Mesothelial cell of epicardium (in vitro differentiated cells): ENCODE results near the gene MEIS1. TPM values are rescaled to one million over a fixed set of nuclear protein-coding genes. Genes with fewer than 3 reads are reported as not detected.

Experiments
- DNase-seq, 2 experiments: peaks; one replicate each; pipeline ENCODE4 v3.0.0; 2021; ENCODE audit warnings: low spot score in 2 of 2; ENCODE audit not compliant: unreplicated experiment in 2 of 2
- H3K27ac Mint-ChIP-seq: 2 replicates; pipeline ENCODE4 v1.8.0; 2021; ENCODE audit warnings: mixed read lengths
- H3K27me3 Mint-ChIP-seq: 2 replicates; pipeline ENCODE4 v1.8.0; 2021; ENCODE audit warnings: low read depth, mixed read lengths
- H3K36me3 Mint-ChIP-seq: 2 replicates; pipeline ENCODE4 v1.8.0; 2021; ENCODE audit warnings: mixed read lengths
- H3K4me1 Mint-ChIP-seq: 2 replicates; pipeline ENCODE4 v1.8.0; 2021; ENCODE audit warnings: mixed read lengths
- H3K4me3 Mint-ChIP-seq: 2 replicates; pipeline ENCODE4 v1.8.0; 2021; ENCODE audit warnings: mild to moderate bottlenecking, moderate library complexity, mixed read lengths
- H3K9me3 Mint-ChIP-seq: 2 replicates; pipeline ENCODE4 v1.8.0; 2021; ENCODE audit warnings: mixed read lengths
- total RNA-seq: library from RNA; stranded (reverse); gene quantifications from 3 replicates; pipeline ENCODE4 v1.2.1, GENCODE V29; 2021
- TF ChIP-seq, protein P1 (sequence below): fragments of 200-600 bp; sonication (generic); IDR thresholded peaks from one replicate; pipeline ENCODE4 v1.5.0; 2021; ENCODE audit warnings: antibody characterized with exemption; ENCODE audit not compliant: unreplicated experiment

Gene MEIS1
- total RNA-seq, 1 donor from 2014 or later, result 324 TPM

DNA sequence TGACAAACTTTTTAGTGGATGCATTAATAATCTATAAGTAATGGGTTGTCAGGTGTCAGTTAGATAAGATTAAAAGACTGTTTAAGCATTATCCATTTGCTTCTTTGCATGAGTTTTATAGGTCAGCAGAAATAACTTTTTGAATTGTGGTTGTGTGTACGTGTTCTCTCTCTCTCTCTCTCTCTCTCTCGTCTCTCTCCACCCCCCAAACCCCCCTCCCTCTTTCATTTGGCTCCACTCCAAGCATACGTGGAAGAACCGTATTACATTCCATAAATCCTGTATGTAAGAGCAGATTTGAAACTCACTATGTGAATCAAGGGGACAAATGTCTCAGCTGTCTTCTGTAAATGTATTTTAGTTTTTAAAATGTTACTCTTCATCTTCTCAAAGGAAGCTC is 120.2 kb downstream of the MEIS1 start:
- Mint-ChIP-seq H3K27me3 (no peaks in the 10 kb centered on the region), H3K27ac (peak overlapping the region; percentile 97), H3K4me1 (peaks cover 66% of the 10 kb centered on the region), H3K9me3 (no peaks in the 10 kb centered on the region), H3K36me3 (peaks cover 9% of the 10 kb centered on the region), H3K4me3 (peak overlapping the region; percentile 53)
- TF ChIP-seq, protein P1, sequence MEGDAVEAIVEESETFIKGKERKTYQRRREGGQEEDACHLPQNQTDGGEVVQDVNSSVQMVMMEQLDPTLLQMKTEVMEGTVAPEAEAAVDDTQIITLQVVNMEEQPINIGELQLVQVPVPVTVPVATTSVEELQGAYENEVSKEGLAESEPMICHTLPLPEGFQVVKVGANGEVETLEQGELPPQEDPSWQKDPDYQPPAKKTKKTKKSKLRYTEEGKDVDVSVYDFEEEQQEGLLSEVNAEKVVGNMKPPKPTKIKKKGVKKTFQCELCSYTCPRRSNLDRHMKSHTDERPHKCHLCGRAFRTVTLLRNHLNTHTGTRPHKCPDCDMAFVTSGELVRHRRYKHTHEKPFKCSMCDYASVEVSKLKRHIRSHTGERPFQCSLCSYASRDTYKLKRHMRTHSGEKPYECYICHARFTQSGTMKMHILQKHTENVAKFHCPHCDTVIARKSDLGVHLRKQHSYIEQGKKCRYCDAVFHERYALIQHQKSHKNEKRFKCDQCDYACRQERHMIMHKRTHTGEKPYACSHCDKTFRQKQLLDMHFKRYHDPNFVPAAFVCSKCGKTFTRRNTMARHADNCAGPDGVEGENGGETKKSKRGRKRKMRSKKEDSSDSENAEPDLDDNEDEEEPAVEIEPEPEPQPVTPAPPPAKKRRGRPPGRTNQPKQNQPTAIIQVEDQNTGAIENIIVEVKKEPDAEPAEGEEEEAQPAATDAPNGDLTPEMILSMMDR, result no peak
- no peak for DNase-seq

DNA sequence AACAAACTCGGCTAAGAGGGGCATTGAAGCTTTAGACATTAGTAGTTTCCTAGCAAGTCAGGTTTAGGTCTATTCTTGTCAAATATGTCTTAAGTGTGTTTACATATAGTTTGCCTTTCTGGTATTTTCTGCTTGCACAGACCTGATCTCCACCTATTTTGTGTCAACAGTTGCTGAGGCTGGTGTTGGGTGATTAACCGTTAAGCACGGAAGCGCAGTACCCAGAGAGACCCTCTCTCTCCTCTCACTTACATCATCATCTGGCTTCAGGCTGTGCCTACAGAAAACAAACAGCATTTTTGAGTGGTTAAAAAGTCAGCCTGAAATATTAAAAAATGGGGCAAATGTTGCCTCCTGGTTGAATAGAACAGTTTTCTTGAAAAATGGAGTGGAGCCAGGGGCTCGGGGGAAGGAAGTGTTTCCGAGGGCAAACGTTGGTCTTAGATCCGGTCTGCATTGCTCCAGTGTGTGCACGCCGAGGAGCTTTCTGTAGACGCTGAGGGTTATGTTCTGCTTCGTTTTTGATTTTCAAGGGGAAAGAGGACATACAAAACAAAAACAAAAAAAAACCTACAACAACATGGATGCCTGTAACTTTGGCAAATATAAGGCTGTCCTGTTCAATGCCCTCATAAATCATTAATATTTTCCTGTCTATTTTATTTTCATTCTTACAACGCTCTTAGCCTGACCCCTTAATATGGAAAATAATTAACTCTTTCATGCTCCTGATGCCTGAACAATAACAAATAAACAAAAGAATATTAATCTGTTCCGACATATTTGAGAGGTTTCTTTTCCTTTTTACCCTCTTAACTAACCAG is 120.8 kb downstream of the MEIS1 start:
- no peak for DNase-seq
- peaks cover 69% of the 10 kb centered on the region for H3K4me1 Mint-ChIP-seq
- H3K4me3 Mint-ChIP-seq, result peak overlapping the region; percentile 53
- no peaks in the 10 kb centered on the region for H3K27me3 Mint-ChIP-seq
- H3K9me3 Mint-ChIP-seq, result no peaks in the 10 kb centered on the region
- TF ChIP-seq, protein P1, result no peak
- peak overlapping the region; percentile 97 for H3K27ac Mint-ChIP-seq
- H3K36me3 Mint-ChIP-seq, result peaks cover 9% of the 10 kb centered on the region

DNA sequence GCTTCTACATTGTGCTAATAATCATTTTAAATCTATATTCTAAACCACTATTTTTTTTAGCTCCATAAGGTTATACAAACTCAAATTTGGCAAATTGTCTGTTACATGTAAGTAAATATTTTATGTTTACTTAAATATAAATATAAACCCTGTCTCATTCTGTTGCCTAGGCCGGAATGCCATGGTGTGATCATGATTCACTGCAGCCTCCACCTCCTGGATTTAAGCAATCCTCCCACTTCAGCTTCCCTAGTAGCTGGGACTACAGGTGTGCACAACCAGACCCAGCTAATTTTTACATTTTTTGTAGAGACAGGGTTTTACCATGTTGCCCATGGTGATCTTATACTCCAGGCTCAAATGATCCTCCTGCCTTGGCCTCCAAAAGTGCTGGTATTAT is 124.7 kb downstream of the MEIS1 start:
- DNase-seq, result no peak
- Mint-ChIP-seq H3K27ac (no peak overlapping the region), H3K4me1 (peaks cover 66% of the 10 kb centered on the region), H3K36me3 (peaks cover 13% of the 10 kb centered on the region), H3K4me3 (no peak overlapping the region), H3K27me3 (no peaks in the 10 kb centered on the region), H3K9me3 (no peaks in the 10 kb centered on the region)
- TF ChIP-seq, protein P1, result no peak

DNA sequence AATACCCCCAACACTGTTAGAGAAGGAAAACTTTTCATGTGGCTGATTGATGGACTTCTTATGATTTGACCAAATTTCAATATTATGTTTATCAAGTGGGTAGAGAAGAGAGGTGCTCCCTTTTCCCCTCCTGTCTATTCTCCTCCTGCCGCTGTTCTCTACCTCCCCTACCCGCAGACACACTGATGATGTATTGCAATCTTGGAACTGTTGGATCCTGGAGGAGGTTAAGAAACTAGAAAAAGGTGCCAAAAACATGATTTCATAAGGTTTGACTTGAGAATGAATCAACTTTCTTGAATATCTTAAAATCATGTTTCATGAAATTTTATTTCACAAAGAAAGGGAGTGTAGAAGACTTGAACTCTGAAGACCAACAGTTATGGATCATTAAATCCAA is 125.8 kb downstream of the MEIS1 start:
- Mint-ChIP-seq H3K27ac (peak overlapping the region; percentile 27), H3K9me3 (no peaks in the 10 kb centered on the region), H3K36me3 (peaks cover 13% of the 10 kb centered on the region), H3K4me3 (no peak overlapping the region), H3K27me3 (no peaks in the 10 kb centered on the region), H3K4me1 (peaks cover 65% of the 10 kb centered on the region)
- DNase-seq, result no peak
- TF ChIP-seq, protein P1, result no peak

DNA sequence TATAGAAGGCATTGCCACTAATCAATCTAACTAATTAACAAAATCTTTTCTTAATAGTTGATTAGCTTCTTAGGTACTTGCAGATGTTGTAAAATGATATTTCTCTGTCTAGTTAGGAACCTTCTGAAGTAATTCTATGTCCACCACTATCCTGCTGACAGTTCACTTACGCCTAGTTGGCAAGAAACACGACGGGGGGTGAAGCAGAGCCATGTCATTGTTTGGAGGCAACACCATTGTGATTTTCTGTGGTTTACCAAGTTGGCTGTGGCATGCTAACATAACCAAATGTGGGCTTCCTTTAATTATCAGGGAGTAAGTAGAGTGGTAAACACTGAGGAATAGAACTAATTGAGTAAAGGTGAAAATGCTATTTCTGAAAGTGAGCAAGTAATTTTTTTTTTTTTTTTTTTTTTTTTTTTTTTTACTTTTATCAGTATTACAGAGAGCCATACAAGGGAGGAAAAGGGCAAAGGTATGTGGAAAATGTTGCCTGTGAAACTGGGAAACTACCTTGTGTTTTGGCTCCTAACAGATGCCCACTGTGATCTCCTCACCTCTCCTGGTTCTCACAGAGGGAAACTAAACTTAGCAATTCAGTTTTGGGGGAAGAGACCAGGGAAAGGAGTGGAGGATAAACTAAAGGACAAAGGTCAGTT is 126.8 kb downstream of the MEIS1 start:
- TF ChIP-seq, protein P1, result no peak
- Mint-ChIP-seq H3K36me3 (peaks cover 13% of the 10 kb centered on the region), H3K4me3 (no peak overlapping the region), H3K9me3 (no peaks in the 10 kb centered on the region), H3K4me1 (peaks cover 65% of the 10 kb centered on the region), H3K27me3 (no peaks in the 10 kb centered on the region), H3K27ac (peak overlapping the region; percentile 85)
- DNase-seq, result no peak
